Measurements from ENCODE around the gene SIVA1. TPM values are rescaled to one million over a fixed set of nuclear protein-coding genes. Genes with fewer than 3 reads are reported as not detected.

The SIVA1 gene
- total RNA-seq, 1 experiment from 2014 or later: 128 TPM

DNA sequence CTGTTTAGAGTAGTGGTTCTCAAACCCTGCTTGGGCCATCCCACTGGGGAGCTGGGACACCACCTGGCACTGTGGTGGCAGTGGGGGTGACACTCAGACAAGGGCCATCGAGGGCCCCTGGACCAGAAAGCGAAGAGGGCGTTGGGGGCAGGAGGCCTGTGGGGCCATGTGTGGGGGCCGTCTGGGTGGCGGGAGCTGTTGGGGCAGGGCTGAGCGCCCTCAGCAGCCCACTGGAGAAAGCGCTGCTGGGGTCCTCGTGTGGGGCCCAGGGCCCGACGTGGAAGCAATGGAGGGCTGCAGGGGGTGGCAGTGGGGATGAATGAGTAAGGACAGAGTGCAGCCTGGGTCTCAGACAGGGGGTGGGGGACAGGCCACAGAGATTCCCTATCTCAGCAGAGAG, 34.8 kb upstream of the SIVA1 start (continued):
- TF ChIP-seq ATF1 (CRISPR knock-in tag; IDR thresholded peaks at IDR 0.05): no peak
- TF ChIP-seq CREM (CRISPR knock-in tag; IDR thresholded peaks at IDR 0.05): no peak
- TF ChIP-seq SP1 (CRISPR knock-in tag; conservative IDR thresholded peaks at IDR 0.05): no peak
- no peak for TF ChIP-seq E2F1 (CRISPR knock-in tag; IDR thresholded peaks at IDR 0.05)
- no peak for TF ChIP-seq PREB (CRISPR knock-in tag; IDR thresholded peaks at IDR 0.05; ENCODE audit: borderline replicate concordance)

- H3K9me3 Mint-ChIP-seq: no peaks in the 10 kb centered on the region
- no peak overlapping the region for H3K27ac Mint-ChIP-seq
- ATAC-seq (no peak), DNase-seq (ENCODE audit: low spot score) (no peak)
- H3K4me3 Mint-ChIP-seq: no peak overlapping the region
- H3K27me3 Mint-ChIP-seq (ENCODE audit: low read depth): no peaks in the 10 kb centered on the region
- H3K36me3 Mint-ChIP-seq: peaks cover 2% of the 10 kb centered on the region; the same call in 1 of the 2 replicates
- POLR2A ChIA-PET: no interaction called here
- H3K4me1 Mint-ChIP-seq: no peaks in the 10 kb centered on the region
- CTCF ChIA-PET: no interaction called here
- TF ChIP-seq GRHL2 (CRISPR knock-in tag; IDR thresholded peaks at IDR 0.05; ENCODE audit: insufficient replicate concordance, severe bottlenecking) (no peak), IRF1 (CRISPR knock-in tag; IDR thresholded peaks at IDR 0.05) (no peak), ZNF281 (CRISPR knock-in tag; IDR thresholded peaks at IDR 0.05) (no peak), NFYB (CRISPR knock-in tag; conservative IDR thresholded peaks at IDR 0.05; ENCODE audit: low read depth) (no peak), CREB1 (CRISPR knock-in tag; IDR thresholded peaks at IDR 0.05) (no peak), ETV6 (CRISPR knock-in tag; IDR thresholded peaks at IDR 0.05) (no peak), JUN (CRISPR knock-in tag; IDR thresholded peaks at IDR 0.05) (no peak), ATF6 (CRISPR knock-in tag; IDR thresholded peaks at IDR 0.05) (no peak), GTF2I (CRISPR knock-in tag; conservative IDR thresholded peaks at IDR 0.05) (no peak)
- TF ChIP-seq, protein P1, sequence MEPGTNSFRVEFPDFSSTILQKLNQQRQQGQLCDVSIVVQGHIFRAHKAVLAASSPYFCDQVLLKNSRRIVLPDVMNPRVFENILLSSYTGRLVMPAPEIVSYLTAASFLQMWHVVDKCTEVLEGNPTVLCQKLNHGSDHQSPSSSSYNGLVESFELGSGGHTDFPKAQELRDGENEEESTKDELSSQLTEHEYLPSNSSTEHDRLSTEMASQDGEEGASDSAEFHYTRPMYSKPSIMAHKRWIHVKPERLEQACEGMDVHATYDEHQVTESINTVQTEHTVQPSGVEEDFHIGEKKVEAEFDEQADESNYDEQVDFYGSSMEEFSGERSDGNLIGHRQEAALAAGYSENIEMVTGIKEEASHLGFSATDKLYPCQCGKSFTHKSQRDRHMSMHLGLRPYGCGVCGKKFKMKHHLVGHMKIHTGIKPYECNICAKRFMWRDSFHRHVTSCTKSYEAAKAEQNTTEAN (CRISPR knock-in tag; IDR thresholded peaks at IDR 0.05): no peak
- TF ChIP-seq, protein P2, sequence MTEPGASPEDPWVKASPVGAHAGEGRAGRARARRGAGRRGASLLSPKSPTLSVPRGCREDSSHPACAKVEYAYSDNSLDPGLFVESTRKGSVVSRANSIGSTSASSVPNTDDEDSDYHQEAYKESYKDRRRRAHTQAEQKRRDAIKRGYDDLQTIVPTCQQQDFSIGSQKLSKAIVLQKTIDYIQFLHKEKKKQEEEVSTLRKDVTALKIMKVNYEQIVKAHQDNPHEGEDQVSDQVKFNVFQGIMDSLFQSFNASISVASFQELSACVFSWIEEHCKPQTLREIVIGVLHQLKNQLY (CRISPR knock-in tag; IDR thresholded peaks at IDR 0.05): no peak
Observed at GRCh38 chr14:104718871-104719270, 34.1 kb upstream of the SIVA1 start.
